H9 (cell line): ENCODE results near the gene MLLT3. TPM values are rescaled to one million over a fixed set of nuclear protein-coding genes. Genes with fewer than 3 reads are reported as not detected.

Experiments
- DNase-seq: peaks from one replicate; pipeline ENCODE4 v3.0.0-alpha.2; 2017
- H2AFZ ChIP-seq: one replicate; pipeline ENCODE4 v1.6.1; 2013; ENCODE audit warnings: mild to moderate bottlenecking, low read length, control low read depth, moderate library complexity
- H2AK5ac ChIP-seq: 2 replicates; pipeline ENCODE4 v1.6.1; 2013; ENCODE audit warnings: low read length, control low read depth, mixed read lengths; ENCODE audit not compliant: insufficient read length
- H2BK120ac ChIP-seq: one replicate; pipeline ENCODE4 v1.6.1; 2013; ENCODE audit warnings: low read depth, mild to moderate bottlenecking, low read length, control low read depth, inconsistent platforms; ENCODE audit not compliant: poor library complexity, severe bottlenecking
- H2BK12ac ChIP-seq: 2 replicates; pipeline ENCODE4 v1.6.1; 2013; ENCODE audit warnings: low read length, control low read depth, mixed read lengths, low read depth; ENCODE audit not compliant: insufficient read length
- H2BK15ac ChIP-seq: 2 replicates; pipeline ENCODE4 v1.6.1; 2013; ENCODE audit warnings: low read depth, low read length, control low read depth
- H2BK20ac ChIP-seq: one replicate; pipeline ENCODE4 v1.6.1; 2013; ENCODE audit warnings: low read depth, mild to moderate bottlenecking, low read length, control low read depth, inconsistent platforms; ENCODE audit not compliant: poor library complexity, severe bottlenecking
- H2BK5ac ChIP-seq: 2 replicates; pipeline ENCODE4 v1.6.1; 2013; ENCODE audit warnings: low read length, control low read depth, mixed read lengths; ENCODE audit not compliant: insufficient read length
- H3K14ac ChIP-seq: 2 replicates; pipeline ENCODE4 v1.6.1; 2013; ENCODE audit warnings: low read length, control low read depth; ENCODE audit not compliant: insufficient read depth
- H3K18ac ChIP-seq: 2 replicates; pipeline ENCODE4 v1.6.1; 2013; ENCODE audit warnings: low read depth, mild to moderate bottlenecking, mixed read lengths, low read length, control low read depth; ENCODE audit not compliant: insufficient read length
- H3K23ac ChIP-seq: 2 replicates; pipeline ENCODE4 v1.6.1; 2013; ENCODE audit warnings: low read length, control low read depth, mixed read lengths, low read depth; ENCODE audit not compliant: insufficient read length
- H3K23me2 ChIP-seq: 2 replicates; pipeline ENCODE4 v1.6.1; 2013; ENCODE audit warnings: low read depth, mild to moderate bottlenecking, mixed read lengths, low read length, control low read depth; ENCODE audit not compliant: insufficient read length, poor library complexity, severe bottlenecking
- H3K27ac ChIP-seq: 2 replicates; pipeline ENCODE4 v1.5.1; 2013; ENCODE audit warnings: low read length, control low read depth, mixed read lengths, low read depth; ENCODE audit not compliant: insufficient read length
- H3K27me3 ChIP-seq: 2 replicates; pipeline ENCODE4 v1.6.1; 2013; ENCODE audit warnings: low read length, control low read depth, inconsistent platforms; ENCODE audit not compliant: insufficient read depth
- H3K4ac ChIP-seq: 2 replicates; pipeline ENCODE4 v1.6.1; 2013; ENCODE audit warnings: low read depth, mild to moderate bottlenecking, control low read depth, inconsistent platforms, low read length, moderate library complexity
- H3K4me1 ChIP-seq: 2 replicates; pipeline ENCODE4 v1.6.1; 2013; ENCODE audit warnings: low read length, control low read depth, inconsistent platforms; ENCODE audit not compliant: insufficient read depth
- H3K4me2 ChIP-seq: 2 replicates; pipeline ENCODE4 v1.6.1; 2013; ENCODE audit warnings: low read length, control low read depth, mixed read lengths; ENCODE audit not compliant: insufficient read length, insufficient read depth
- H3K56ac ChIP-seq: 2 replicates; pipeline ENCODE4 v1.6.1; 2013; ENCODE audit warnings: low read depth, mild to moderate bottlenecking, mixed read lengths, low read length, control low read depth; ENCODE audit not compliant: insufficient read length
- H3K79me1 ChIP-seq: 2 replicates; pipeline ENCODE4 v1.6.1; 2013; ENCODE audit warnings: low read depth, mild to moderate bottlenecking, moderate library complexity, low read length, control low read depth, inconsistent platforms; ENCODE audit not compliant: insufficient read depth, poor library complexity, severe bottlenecking
- H3K79me2 ChIP-seq: 2 replicates; pipeline ENCODE4 v1.6.1; 2013; ENCODE audit warnings: low read length, control low read depth, inconsistent platforms; ENCODE audit not compliant: insufficient read depth
- H3K9ac ChIP-seq: 2 replicates; pipeline ENCODE4 v1.6.1; 2013; ENCODE audit warnings: low read length, control low read depth, mixed read lengths; ENCODE audit not compliant: insufficient read length; ENCODE audit errors: extremely low read depth
- H3K9me3 ChIP-seq: one replicate; pipeline ENCODE4 v1.6.1; 2013; ENCODE audit warnings: low read depth, low read length, inconsistent platforms; ENCODE audit not compliant: control insufficient read depth
- H3T11ph ChIP-seq: one replicate; pipeline ENCODE4 v1.6.1; 2013; ENCODE audit warnings: mild to moderate bottlenecking, low read length, control low read depth, inconsistent platforms
- H4K20me1 ChIP-seq: one replicate; pipeline ENCODE4 v1.6.1; 2013; ENCODE audit not compliant: control insufficient read depth, insufficient read length, insufficient read depth
- H4K5ac ChIP-seq: 2 replicates; pipeline ENCODE4 v1.6.1; 2013; ENCODE audit warnings: low read depth, mild to moderate bottlenecking, mixed read lengths, low read length, control low read depth; ENCODE audit not compliant: insufficient read length
- H4K8ac ChIP-seq: replicated peaks from 2 replicates; pipeline ENCODE4 v1.6.1; 2013; ENCODE audit warnings: low read length, control low read depth, mixed read lengths, low read depth; ENCODE audit not compliant: insufficient read length
- H4K91ac ChIP-seq: 2 replicates; pipeline ENCODE4 v1.6.1; 2013; ENCODE audit warnings: low read depth, mild to moderate bottlenecking, moderate library complexity, mixed read lengths, low read length, control low read depth; ENCODE audit not compliant: insufficient read length
- H3K27ac Mint-ChIP-seq, 3 experiments: 2 replicates in 2 of 3; 3 replicates in 1 of 3; pipeline ENCODE4 v1.8.0; 2020 to 2021; ENCODE audit warnings: mixed read lengths in 3 of 3, mild to moderate bottlenecking in 1 of 3, moderate library complexity in 1 of 3
- H3K27me3 Mint-ChIP-seq: 2 replicates; pipeline ENCODE4 v1.8.0; 2021; ENCODE audit warnings: low read depth, mild to moderate bottlenecking, moderate library complexity, mixed read lengths
- H3K36me3 Mint-ChIP-seq, 3 experiments: 2 replicates in 2 of 3; 3 replicates in 1 of 3; pipeline ENCODE4 v1.8.0; 2020 to 2021; ENCODE audit warnings: low read depth in 3 of 3, mixed read lengths in 3 of 3; ENCODE audit not compliant: insufficient read depth in 1 of 3
- H3K4me1 Mint-ChIP-seq, 2 experiments: 2 replicates each; pipeline ENCODE4 v1.8.0; 2020; ENCODE audit warnings: mixed read lengths in 2 of 2
- H3K4me3 Mint-ChIP-seq, 2 experiments: 2 replicates in 1 of 2; 3 replicates in 1 of 2; pipeline ENCODE4 v1.8.0; 2020 to 2021; ENCODE audit warnings: mild to moderate bottlenecking in 2 of 2, mixed read lengths in 2 of 2, moderate library complexity in 1 of 2
- H3K9me3 Mint-ChIP-seq, 2 experiments: 2 replicates in 1 of 2; 3 replicates in 1 of 2; pipeline ENCODE4 v1.8.0; 2020; ENCODE audit warnings: mild to moderate bottlenecking in 2 of 2, mixed read lengths in 2 of 2, moderate library complexity in 1 of 2
- CTCF ChIP-seq: fragments of 200-600 bp; sonication (generic); conservative IDR thresholded peaks from 3 replicates; pipeline ENCODE4 v1.8.0; 2021; ENCODE audit warnings: antibody characterized with exemption, mild to moderate bottlenecking
- WGBS: extraction: QIAGEN DNeasy Blood & Tissue Kit; methylation state at CpG from one replicate; pipeline ENCODE4 v1.1.7; 2013; ENCODE audit warnings: missing lambda C conversion rate, low lambda C conversion rate, mixed read lengths; ENCODE audit not compliant: insufficient read length; ENCODE audit errors: extremely low coverage; 5-methylcytosine and 5-hydroxymethylcytosine counted together
- total RNA-seq: library from RNA; stranded (reverse); gene quantifications from 2 replicates; pipeline ENCODE4 v1.2.1, GENCODE V29; 2021

The MLLT3 gene
- total RNA-seq, 1 experiment from 2014 or later = 3.9 TPM

- Histone ChIP-seq H2BK15ac (no peak overlapping the region), H2BK12ac (no peak overlapping the region), H2BK5ac (no peak overlapping the region), H4K20me1 (no peaks in the 10 kb centered on the region), H3K23me2 (no peaks in the 10 kb centered on the region), H3K56ac (no peak overlapping the region), H3T11ph (no peak overlapping the region), H3K27me3 (no peaks in the 10 kb centered on the region), H3K4me2 (no peak overlapping the region), H3K18ac (no peak overlapping the region), H2BK20ac (no peak overlapping the region), H3K9ac (no peak overlapping the region), H3K9me3 (no peaks in the 10 kb centered on the region), H4K5ac (no peak overlapping the region), H3K79me2 (no peaks in the 10 kb centered on the region), H3K27ac (no peak overlapping the region), H3K79me1 (no peaks in the 10 kb centered on the region), H4K8ac (no peak overlapping the region), H3K14ac (no peak overlapping the region), H2BK120ac (no peak overlapping the region), H3K23ac (no peak overlapping the region), H3K4me1 (no peaks in the 10 kb centered on the region), H2AFZ (no peak overlapping the region), H2AK5ac (no peak overlapping the region), H3K4ac (no peak overlapping the region), H4K91ac (no peak overlapping the region)
- Mint-ChIP-seq H3K27ac (no peak overlapping the region), H3K36me3 (no peaks in the 10 kb centered on the region), H3K9me3 (no peaks in the 10 kb centered on the region), H3K4me1 (peaks cover 9% of the 10 kb centered on the region in 2 experiments), H3K4me3 (no peak overlapping the region), H3K27me3 (no peaks in the 10 kb centered on the region)
- TF ChIP-seq CTCF = no peak
- WGBS = no CpG with 5 or more reads among the region's 5 CpGs
- DNase-seq = no peak
These were observed 241.8 kb downstream of the MLLT3 start for GRCh38 chr9:20380546-20380945.
